C4-2B (cell line): Measurements from ENCODE around the gene EFTUD2.

ENCODE experiments used
- H3K27ac ChIP-seq: fragments of 450-650 bp; 2 replicates; pipeline ENCODE4 v1.5.1; 2017
- CTCF ChIP-seq: fragments of 450-650 bp; conservative IDR thresholded peaks from 2 replicates; pipeline ENCODE4 v1.5.1; 2017; ENCODE audit warnings: mild to moderate bottlenecking
- ZFX ChIP-seq: fragments of 450-650 bp; IDR thresholded peaks from 2 replicates; pipeline ENCODE4 v1.6.1; 2017

The EFTUD2 gene

GRCh38 chr17:44889003-44889402 lies 10.2 kb downstream of the EFTUD2 start:
- H3K27ac ChIP-seq = no peak overlapping the region

GRCh38 chr17:44887971-44888954 lies 11.0 kb downstream of the EFTUD2 start:
- no peak overlapping the region for H3K27ac ChIP-seq
- TF ChIP-seq ZFX (no peak), CTCF (no peak)

More at GRCh38 chr17:44889003-44889402, 10.2 kb downstream of the EFTUD2 start:
- TF ChIP-seq ZFX (no peak), CTCF (no peak)

- no peak overlapping the region for H3K27ac ChIP-seq
- TF ChIP-seq ZFX = no peak
- TF ChIP-seq CTCF = no peak
Observed at GRCh38 chr17:44887016-44887415, 12.2 kb downstream of the EFTUD2 start.

GRCh38 chr17:44884941-44885340 lies 14.3 kb downstream of the EFTUD2 start:
- TF ChIP-seq CTCF (no peak), ZFX (no peak)
- no peak overlapping the region for H3K27ac ChIP-seq

GRCh38 chr17:44881145-44881544 lies 18.1 kb downstream of the EFTUD2 start:
- no peak for TF ChIP-seq ZFX
- TF ChIP-seq CTCF = no peak
- no peak overlapping the region for H3K27ac ChIP-seq

GRCh38 chr17:44880062-44880461 lies 19.2 kb downstream of the EFTUD2 start:
- H3K27ac ChIP-seq = no peak overlapping the region
- TF ChIP-seq ZFX = no peak
- TF ChIP-seq CTCF = no peak

- TF ChIP-seq ZFX (no peak), CTCF (no peak)
- no peak overlapping the region for H3K27ac ChIP-seq
Observed at GRCh38 chr17:44879376-44879775, 19.9 kb downstream of the EFTUD2 start.
